Measurements from ENCODE around the gene MGST3.

Gene MGST3

DNA sequence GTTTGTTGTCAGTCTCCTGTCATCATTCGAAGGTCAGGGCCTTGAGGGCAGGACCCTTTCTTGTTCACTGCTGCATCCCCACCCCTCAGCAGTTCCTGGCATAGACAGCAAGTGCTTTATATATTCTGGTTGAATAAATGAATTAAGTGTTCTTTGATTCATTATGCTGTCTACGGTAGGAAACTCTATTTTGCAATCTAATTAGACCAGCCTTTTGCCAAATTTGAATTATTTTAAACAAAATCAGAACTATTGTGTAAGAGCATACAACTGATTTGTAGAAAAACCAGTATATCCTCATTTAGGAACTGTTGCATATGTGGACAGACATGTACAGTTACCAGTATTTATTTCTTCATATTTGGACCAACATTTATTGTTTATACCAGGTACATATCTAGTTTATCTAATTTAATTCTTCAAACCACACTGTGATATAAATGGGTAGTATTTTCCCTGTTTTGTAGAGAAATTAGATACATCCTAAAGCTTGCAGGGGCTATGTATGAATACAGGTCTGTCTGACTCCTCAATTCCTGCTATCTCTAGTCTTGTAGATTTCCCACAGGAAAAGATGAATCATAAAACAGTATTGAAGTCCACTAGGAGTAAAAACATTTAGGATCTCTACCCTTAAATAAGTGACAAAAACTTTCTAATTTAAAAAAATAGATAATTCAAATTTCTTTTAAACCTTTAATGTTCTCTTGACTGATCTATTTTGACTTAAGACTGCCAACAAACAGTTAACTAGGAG, 10.4 kb downstream of the MGST3 start:
- no peak for DNase-seq (ENCODE audit: low read depth in 1 of 2, low spot score in 1 of 2)

DNA sequence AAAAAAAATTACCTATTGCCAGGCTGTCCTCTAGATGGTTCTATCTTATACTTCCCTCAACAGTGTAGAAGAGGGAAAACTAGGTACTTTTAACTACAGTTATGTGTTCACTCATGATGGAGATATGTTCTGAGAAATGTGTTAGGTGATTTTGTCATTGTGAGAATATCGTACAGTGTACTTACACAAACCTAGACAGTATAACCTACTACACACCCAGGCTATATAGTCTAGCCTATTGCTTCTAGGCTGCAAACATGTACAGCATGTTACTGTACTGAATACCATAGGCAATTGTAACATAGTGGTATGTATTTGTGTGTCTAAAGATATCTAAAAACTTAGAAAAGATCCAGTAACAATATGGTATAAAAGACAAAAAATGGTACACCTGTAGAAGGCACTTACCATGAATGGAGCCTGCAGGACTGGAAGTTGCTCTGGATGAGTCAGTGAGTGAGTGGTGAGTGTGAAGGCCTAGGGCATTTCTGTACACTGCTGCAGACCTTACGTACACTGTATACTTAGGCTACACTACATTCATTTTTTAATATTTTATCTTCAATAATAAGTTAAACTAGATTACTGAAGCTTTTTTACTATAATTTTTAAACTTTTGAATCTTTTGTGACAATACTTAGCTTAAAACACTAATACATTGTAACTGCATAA, 13.2 kb downstream of the MGST3 start:
- H3K27me3 ChIP-seq (ENCODE audit: insufficient read depth, poor library complexity, severe bottlenecking): no peaks in the 10 kb centered on the region
- TF ChIP-seq SPI1 (IDR thresholded peaks at IDR 0.05; ENCODE audit: borderline replicate concordance, low read depth): no peak
- TF ChIP-seq, protein P1, sequence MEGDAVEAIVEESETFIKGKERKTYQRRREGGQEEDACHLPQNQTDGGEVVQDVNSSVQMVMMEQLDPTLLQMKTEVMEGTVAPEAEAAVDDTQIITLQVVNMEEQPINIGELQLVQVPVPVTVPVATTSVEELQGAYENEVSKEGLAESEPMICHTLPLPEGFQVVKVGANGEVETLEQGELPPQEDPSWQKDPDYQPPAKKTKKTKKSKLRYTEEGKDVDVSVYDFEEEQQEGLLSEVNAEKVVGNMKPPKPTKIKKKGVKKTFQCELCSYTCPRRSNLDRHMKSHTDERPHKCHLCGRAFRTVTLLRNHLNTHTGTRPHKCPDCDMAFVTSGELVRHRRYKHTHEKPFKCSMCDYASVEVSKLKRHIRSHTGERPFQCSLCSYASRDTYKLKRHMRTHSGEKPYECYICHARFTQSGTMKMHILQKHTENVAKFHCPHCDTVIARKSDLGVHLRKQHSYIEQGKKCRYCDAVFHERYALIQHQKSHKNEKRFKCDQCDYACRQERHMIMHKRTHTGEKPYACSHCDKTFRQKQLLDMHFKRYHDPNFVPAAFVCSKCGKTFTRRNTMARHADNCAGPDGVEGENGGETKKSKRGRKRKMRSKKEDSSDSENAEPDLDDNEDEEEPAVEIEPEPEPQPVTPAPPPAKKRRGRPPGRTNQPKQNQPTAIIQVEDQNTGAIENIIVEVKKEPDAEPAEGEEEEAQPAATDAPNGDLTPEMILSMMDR (IDR thresholded peaks at IDR 0.05; ENCODE audit: insufficient read depth, low read length): no peak
- no peak for TF ChIP-seq GABPA (IDR thresholded peaks at IDR 0.05; ENCODE audit: low read depth)
- TF ChIP-seq POLR2AphosphoS5 (IDR thresholded peaks at IDR 0.05; ENCODE audit: low read depth): no peak
- TF ChIP-seq, protein P2, sequence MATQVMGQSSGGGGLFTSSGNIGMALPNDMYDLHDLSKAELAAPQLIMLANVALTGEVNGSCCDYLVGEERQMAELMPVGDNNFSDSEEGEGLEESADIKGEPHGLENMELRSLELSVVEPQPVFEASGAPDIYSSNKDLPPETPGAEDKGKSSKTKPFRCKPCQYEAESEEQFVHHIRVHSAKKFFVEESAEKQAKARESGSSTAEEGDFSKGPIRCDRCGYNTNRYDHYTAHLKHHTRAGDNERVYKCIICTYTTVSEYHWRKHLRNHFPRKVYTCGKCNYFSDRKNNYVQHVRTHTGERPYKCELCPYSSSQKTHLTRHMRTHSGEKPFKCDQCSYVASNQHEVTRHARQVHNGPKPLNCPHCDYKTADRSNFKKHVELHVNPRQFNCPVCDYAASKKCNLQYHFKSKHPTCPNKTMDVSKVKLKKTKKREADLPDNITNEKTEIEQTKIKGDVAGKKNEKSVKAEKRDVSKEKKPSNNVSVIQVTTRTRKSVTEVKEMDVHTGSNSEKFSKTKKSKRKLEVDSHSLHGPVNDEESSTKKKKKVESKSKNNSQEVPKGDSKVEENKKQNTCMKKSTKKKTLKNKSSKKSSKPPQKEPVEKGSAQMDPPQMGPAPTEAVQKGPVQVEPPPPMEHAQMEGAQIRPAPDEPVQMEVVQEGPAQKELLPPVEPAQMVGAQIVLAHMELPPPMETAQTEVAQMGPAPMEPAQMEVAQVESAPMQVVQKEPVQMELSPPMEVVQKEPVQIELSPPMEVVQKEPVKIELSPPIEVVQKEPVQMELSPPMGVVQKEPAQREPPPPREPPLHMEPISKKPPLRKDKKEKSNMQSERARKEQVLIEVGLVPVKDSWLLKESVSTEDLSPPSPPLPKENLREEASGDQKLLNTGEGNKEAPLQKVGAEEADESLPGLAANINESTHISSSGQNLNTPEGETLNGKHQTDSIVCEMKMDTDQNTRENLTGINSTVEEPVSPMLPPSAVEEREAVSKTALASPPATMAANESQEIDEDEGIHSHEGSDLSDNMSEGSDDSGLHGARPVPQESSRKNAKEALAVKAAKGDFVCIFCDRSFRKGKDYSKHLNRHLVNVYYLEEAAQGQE (IDR thresholded peaks at IDR 0.05; ENCODE audit: insufficient replicate concordance, low read depth): no peak
- no peak overlapping the region for H3K4me3 ChIP-seq (replicated peaks; ENCODE audit: insufficient read depth, low read length)
- H3K27ac ChIP-seq (replicated peaks): no peak overlapping the region
- no peak for DNase-seq (ENCODE audit: low read depth in 1 of 2, low spot score in 1 of 2)

More for the DNA sequence above, 10.4 kb downstream of the MGST3 start:
- no peaks in the 10 kb centered on the region for H3K27me3 ChIP-seq (ENCODE audit: insufficient read depth, poor library complexity, severe bottlenecking)
- TF ChIP-seq GABPA (IDR thresholded peaks at IDR 0.05; ENCODE audit: low read depth) (no peak), POLR2AphosphoS5 (IDR thresholded peaks at IDR 0.05; ENCODE audit: low read depth) (no peak), SPI1 (IDR thresholded peaks at IDR 0.05; ENCODE audit: borderline replicate concordance, low read depth) (no peak)
- TF ChIP-seq, protein P2 (IDR thresholded peaks at IDR 0.05; ENCODE audit: insufficient replicate concordance, low read depth): no peak
- TF ChIP-seq, protein P1 (IDR thresholded peaks at IDR 0.05; ENCODE audit: insufficient read depth, low read length): no peak
- H3K4me3 ChIP-seq (replicated peaks; ENCODE audit: insufficient read depth, low read length): no peak overlapping the region
- no peak overlapping the region for H3K27ac ChIP-seq (replicated peaks)

DNA sequence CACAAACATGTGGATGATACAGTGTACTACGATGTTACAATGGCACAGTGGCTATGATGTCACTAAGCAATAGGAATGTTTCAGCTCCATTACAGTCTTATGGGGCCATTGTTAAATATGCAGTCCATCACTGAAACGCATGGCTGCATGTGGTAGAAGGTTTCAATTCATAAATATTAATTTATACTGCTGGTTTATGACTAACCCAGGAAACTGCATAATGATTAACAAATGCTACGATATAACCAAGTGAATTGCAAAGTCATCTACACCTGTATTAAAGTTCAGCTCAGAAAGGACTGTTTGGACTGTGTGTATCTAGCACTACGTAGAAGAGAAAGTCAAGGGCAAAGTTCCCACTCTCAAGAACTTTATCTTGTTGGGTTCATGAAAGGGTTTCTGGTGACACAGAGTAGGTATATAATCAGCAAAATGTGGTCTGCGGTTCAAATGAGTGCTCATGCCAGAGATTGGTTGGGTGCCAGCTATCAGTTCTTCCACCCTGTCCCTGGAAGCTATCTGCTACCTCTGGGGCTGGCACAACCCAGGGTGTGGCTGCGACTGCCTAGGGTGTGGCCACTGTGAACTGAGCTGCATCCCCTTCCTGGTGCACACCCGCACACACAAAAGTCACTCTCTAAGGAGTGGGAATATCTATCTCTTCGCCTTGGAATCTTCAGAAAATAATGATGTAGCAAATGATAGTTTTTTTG, 14.8 kb downstream of the MGST3 start:
- TF ChIP-seq, protein P1 (IDR thresholded peaks at IDR 0.05; ENCODE audit: insufficient read depth, low read length): no peak
- TF ChIP-seq SPI1 (IDR thresholded peaks at IDR 0.05; ENCODE audit: borderline replicate concordance, low read depth) (no peak), GABPA (IDR thresholded peaks at IDR 0.05; ENCODE audit: low read depth) (no peak), POLR2AphosphoS5 (IDR thresholded peaks at IDR 0.05; ENCODE audit: low read depth) (no peak)
- TF ChIP-seq, protein P2 (IDR thresholded peaks at IDR 0.05; ENCODE audit: insufficient replicate concordance, low read depth): no peak
- DNase-seq (ENCODE audit: low read depth in 1 of 2, low spot score in 1 of 2): no peak
- no peak overlapping the region for H3K4me3 ChIP-seq (replicated peaks; ENCODE audit: insufficient read depth, low read length)
- no peaks in the 10 kb centered on the region for H3K27me3 ChIP-seq (ENCODE audit: insufficient read depth, poor library complexity, severe bottlenecking)
- H3K27ac ChIP-seq (replicated peaks): no peak overlapping the region

Data from HL-60 (cell line).